Keratinocyte (primary cell): ENCODE results near the gene RAB8B.

Experiments used
- EZH2 ChIP-seq: IDR thresholded peaks from one replicate; pipeline ENCODE4 v1.6.1; 2012; ENCODE audit warnings: inconsistent platforms, mild to moderate bottlenecking, low read length, moderate library complexity
- TF ChIP-seq, protein P1 (sequence below), 3 experiments: IDR thresholded peaks in 1 of 3; conservative IDR thresholded peaks in 1 of 3; optimal IDR thresholded peaks in 1 of 3; 2 replicates in 2 of 3; 3 replicates in 1 of 3; pipeline versions ENCODE3 to v1.5.1; 2011; ENCODE audit warnings: low read length in 3 of 3, mild to moderate bottlenecking in 3 of 3, moderate library complexity in 2 of 3, control low read depth in 1 of 3, inconsistent platforms in 1 of 3; ENCODE audit not compliant: insufficient read depth in 2 of 3; ENCODE audit errors: extremely low read depth in 1 of 3

DNA sequence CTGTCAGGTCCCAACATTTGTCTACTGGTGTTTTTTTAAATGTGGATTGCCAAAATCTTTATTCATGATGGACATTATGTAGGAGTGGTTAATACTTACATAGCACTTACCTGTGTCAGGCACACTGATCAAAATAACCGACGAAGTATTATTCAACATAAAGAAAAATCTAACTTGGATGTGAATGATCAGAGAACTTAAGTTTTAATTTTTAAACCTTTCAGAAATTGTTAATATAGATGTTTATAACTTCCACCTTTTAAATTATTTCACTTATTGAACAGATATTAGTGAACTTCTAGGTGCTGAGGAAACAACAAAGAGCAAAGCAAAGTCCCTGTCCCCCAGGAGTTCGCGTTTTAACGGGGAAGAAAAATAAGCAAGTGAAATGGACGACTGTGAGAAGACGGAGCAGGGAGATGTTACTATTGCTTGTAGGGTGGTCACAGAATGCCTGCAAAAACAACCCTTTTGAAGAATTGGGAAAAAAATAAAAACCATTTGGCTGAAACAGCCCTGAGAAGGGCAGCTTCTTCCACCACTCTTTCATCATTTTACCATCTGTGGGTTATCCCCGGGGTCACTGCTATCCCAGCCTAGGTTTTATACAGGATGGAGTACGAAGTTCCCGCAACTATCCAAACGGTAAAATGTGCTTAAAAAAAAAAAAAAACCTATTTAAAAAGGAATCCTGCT lies 87.1 kb downstream of the RAB8B start:
- TF ChIP-seq, protein P1, sequence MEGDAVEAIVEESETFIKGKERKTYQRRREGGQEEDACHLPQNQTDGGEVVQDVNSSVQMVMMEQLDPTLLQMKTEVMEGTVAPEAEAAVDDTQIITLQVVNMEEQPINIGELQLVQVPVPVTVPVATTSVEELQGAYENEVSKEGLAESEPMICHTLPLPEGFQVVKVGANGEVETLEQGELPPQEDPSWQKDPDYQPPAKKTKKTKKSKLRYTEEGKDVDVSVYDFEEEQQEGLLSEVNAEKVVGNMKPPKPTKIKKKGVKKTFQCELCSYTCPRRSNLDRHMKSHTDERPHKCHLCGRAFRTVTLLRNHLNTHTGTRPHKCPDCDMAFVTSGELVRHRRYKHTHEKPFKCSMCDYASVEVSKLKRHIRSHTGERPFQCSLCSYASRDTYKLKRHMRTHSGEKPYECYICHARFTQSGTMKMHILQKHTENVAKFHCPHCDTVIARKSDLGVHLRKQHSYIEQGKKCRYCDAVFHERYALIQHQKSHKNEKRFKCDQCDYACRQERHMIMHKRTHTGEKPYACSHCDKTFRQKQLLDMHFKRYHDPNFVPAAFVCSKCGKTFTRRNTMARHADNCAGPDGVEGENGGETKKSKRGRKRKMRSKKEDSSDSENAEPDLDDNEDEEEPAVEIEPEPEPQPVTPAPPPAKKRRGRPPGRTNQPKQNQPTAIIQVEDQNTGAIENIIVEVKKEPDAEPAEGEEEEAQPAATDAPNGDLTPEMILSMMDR (optimal IDR thresholded peaks at IDR 0.05 in 1 of 3, IDR thresholded peaks at IDR 0.05 in 1 of 3, conservative IDR thresholded peaks at IDR 0.05 in 1 of 3; ENCODE audit: extremely low read depth in 1 of 3, insufficient read depth in 2 of 3, low read length in 3 of 3) = no peak
- no peak for TF ChIP-seq EZH2
